WTC11 (cell line): ENCODE results near the gene LRRC7.

Experiments used
- AR ChIP-seq: fragments of 250-450 bp; sonication (Bioruptor Pico); IDR thresholded peaks from 2 replicates; pipeline ENCODE4 v1.9.0; 2021; ENCODE audit warnings: mild to moderate bottlenecking
- ATF3 ChIP-seq: sonication (generic); formaldehyde crosslinking; conservative IDR thresholded peaks from 2 replicates; pipeline ENCODE4 v1.8.1; 2022; ENCODE audit warnings: mild to moderate bottlenecking, missing genetic modification reagents
- ATF6 ChIP-seq: sonication (generic); formaldehyde crosslinking; IDR thresholded peaks from 2 replicates; pipeline ENCODE4 v1.8.1; 2023; ENCODE audit warnings: mild to moderate bottlenecking, missing genetic modification reagents
- CREB1 ChIP-seq: sonication (generic); formaldehyde crosslinking; IDR thresholded peaks from 2 replicates; pipeline ENCODE4 v1.8.0; 2023; ENCODE audit warnings: mild to moderate bottlenecking, missing genetic modification reagents
- CTCF ChIP-seq: fragments of 200-600 bp; IDR thresholded peaks from 2 replicates; pipeline ENCODE4 v1.8.0; 2022; ENCODE audit warnings: antibody characterized with exemption
- ELF4 ChIP-seq: sonication (generic); formaldehyde crosslinking; IDR thresholded peaks from 2 replicates; pipeline ENCODE4 v1.8.1; 2022; ENCODE audit warnings: low read depth, mild to moderate bottlenecking, moderate library complexity, missing genetic modification reagents
- FOXK1 ChIP-seq: sonication (generic); formaldehyde crosslinking; IDR thresholded peaks from 2 replicates; pipeline ENCODE4 v1.8.0; 2022; ENCODE audit warnings: mild to moderate bottlenecking, moderate library complexity, missing genetic modification reagents
- JUN ChIP-seq: sonication (generic); formaldehyde crosslinking; IDR thresholded peaks from 2 replicates; pipeline ENCODE4 v1.8.0; 2023; ENCODE audit warnings: mild to moderate bottlenecking, missing genetic modification reagents
- MAX ChIP-seq: sonication (generic); formaldehyde crosslinking; IDR thresholded peaks from 2 replicates; pipeline ENCODE4 v1.8.0; 2022; ENCODE audit warnings: mild to moderate bottlenecking, missing genetic modification reagents
- NR2C2 ChIP-seq: sonication (generic); formaldehyde crosslinking; IDR thresholded peaks from 2 replicates; pipeline ENCODE4 v1.8.0; 2022; ENCODE audit warnings: mild to moderate bottlenecking, missing genetic modification reagents
- PRDM15 ChIP-seq: sonication (generic); formaldehyde crosslinking; IDR thresholded peaks from 2 replicates; pipeline ENCODE4 v1.8.0; 2022; ENCODE audit warnings: missing genetic modification reagents
- STAT6 ChIP-seq: sonication (generic); formaldehyde crosslinking; conservative IDR thresholded peaks from 2 replicates; pipeline ENCODE4 v1.8.1; 2023; ENCODE audit warnings: mild to moderate bottlenecking, low read depth, missing genetic modification reagents, moderate library complexity
- TCF7 ChIP-seq: sonication (generic); formaldehyde crosslinking; IDR thresholded peaks from 2 replicates; pipeline ENCODE4 v1.8.0; 2022; ENCODE audit warnings: mild to moderate bottlenecking, low read depth, missing genetic modification reagents, moderate library complexity
- ZNF512 ChIP-seq: sonication (generic); formaldehyde crosslinking; IDR thresholded peaks from 2 replicates; pipeline ENCODE4 v1.8.1; 2022; ENCODE audit warnings: missing genetic modification reagents, borderline replicate concordance

GRCh38 chr1:69862906-69863305 is 295.2 kb downstream of the LRRC7 start:
- TF ChIP-seq CTCF, result no peak
- TF ChIP-seq FOXK1 (CRISPR knock-in tag), result no peak
- TF ChIP-seq ATF3 (CRISPR knock-in tag), result no peak
- no peak for TF ChIP-seq JUN
- no peak for TF ChIP-seq PRDM15
- no peak for TF ChIP-seq CREB1 (CRISPR knock-in tag)
- TF ChIP-seq NR2C2 (CRISPR knock-in tag), result no peak
- no peak for TF ChIP-seq TCF7 (CRISPR knock-in tag)
- no peak for TF ChIP-seq ATF6 (CRISPR knock-in tag)
- TF ChIP-seq STAT6, result no peak
- no peak for TF ChIP-seq ZNF512 (CRISPR knock-in tag)
- no peak for TF ChIP-seq ELF4 (CRISPR knock-in tag)
- no peak for TF ChIP-seq MAX (CRISPR knock-in tag)
- TF ChIP-seq AR (CRISPR knock-in tag), result no peak
